ENCODE measurements around the gene MTUS2. TPM values are rescaled to one million over a fixed set of nuclear protein-coding genes. Genes with fewer than 3 reads are reported as not detected.
"Not testable (repeated sequence)": the region's sequence is repeated elsewhere in the genome, so short reads cannot be mapped to it uniquely, and the experiment has no call there.

Gene MTUS2
- total RNA-seq, 1 donor from 2014 or later, result 5.1 TPM

DNA sequence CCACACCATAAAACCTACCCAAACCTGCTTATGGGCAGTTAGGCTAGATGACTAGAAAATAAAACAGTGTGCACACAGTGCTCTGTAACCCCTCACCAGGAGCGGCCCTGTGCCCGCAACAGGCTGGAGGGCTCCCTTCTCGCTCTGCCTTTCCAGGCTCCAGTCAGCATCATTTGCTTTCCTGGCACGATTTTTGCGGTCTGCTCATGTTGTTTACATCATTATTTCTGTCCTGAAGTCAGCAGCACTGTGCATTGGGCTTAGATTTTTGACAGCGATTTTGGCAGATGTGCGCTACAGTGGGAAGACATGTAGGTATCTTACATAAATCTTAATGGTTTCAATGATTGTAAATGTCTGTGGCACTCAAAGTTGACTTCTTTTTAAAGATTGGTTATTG lies 344.0 kb downstream of the MTUS2 start:
- no peak for DNase-seq (ENCODE audit: low spot score)

DNA sequence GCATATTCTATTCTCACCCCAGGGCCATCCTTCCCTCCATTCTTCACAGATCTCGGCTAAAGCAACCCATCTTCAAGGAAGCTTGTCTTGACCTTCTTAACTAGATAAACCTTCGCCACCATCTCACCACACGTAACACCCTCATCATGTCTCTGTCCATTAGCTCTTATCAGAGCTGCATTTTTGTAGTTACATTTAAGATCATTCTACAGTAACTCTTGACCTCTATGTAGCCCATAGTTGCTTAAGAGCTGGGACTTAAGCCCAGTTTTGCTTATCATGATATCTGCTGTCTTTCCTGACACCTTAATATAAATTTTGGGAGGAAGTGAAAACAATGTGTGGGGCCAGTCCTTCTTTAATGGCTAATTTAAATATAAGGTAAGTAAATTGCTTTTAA lies 345.1 kb downstream of the MTUS2 start:
- no peak for DNase-seq (ENCODE audit: low spot score)

GRCh38 chr13:29165840-29166239 lies 345.7 kb downstream of the MTUS2 start:
- DNase-seq (ENCODE audit: low spot score), result no peak

DNA sequence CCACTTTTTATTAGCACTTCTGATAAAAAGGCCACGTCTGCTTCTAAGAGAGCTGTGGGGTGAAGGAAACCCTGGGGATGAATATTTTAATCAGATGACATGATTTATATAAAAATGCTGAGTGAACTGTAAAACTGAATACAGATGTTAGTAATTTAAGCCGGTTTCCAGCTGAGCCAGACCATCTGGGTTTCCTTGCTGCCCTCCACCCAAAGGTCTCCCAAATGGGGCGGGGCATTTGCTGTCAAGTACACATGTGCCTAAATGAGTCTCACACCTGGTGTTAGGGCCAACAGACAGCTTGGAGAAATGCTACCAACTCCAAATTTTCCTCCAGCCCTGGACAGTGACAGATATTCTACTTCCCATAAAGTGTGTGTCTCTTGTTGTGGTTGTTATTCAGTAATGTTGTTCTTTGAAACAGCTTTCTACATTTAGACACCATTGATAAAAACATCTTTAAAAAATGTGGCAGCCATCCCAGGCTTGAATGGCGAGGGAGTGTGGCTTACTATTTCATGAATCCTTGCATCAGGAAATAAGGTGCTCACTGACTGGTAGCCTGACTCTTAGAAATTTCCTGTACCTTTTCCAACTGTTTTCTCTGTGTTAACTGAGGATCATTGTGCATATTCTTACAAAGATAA lies 350.4 kb downstream of the MTUS2 start:
- no peak for DNase-seq (ENCODE audit: low spot score)

DNA sequence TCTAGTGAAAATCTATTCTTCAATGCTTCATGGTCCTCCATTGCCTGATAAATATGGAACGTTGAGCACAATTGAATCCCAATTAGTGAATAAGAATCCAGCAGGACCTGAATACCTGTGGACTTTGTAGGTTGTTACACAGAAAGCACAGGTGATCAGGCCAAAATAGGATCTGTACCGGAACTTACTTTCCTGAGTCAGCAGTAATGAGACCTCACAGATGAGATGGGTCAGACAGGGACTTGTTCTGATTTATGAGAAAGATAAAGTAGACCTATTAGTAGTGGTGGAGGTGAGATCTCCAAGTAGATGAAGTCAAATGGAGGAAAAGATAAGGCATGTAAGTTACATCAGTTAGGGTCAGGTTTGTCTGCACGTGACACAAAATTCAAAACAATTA lies 351.1 kb downstream of the MTUS2 start:
- DNase-seq (ENCODE audit: low spot score), result no peak

GRCh38 chr13:29174093-29174492 lies 354.0 kb downstream of the MTUS2 start:
- no peak for DNase-seq (ENCODE audit: low spot score)

DNA sequence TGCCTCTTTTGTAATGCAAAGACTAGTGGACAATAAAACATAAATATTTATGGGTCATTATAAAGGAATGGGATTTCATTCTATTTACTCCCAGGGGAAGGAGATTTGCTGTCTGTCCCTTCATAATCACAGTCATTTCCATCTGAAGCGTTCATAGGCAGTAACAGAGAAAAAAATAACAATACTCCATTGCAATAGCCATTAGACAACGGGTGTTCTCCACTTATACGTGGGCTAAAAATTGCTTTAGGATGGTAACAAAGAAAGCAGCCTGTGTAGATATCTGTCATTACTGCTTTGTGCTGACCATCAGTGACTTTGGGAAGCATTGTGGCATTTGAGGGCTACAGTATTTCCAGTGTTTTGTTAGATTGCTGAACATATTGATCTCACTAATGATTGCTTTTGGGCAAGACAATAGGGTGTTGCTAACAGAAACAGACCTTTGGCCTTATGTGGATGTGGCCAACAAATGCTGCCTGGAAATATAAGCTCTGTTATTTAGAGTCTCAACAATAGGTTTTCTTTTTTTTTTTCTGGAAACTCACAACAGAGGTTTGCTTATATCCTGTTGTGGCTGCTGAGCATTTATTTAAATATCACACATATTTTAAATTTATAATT lies 355.2 kb downstream of the MTUS2 start:
- no peak for DNase-seq (ENCODE audit: low spot score)

DNA sequence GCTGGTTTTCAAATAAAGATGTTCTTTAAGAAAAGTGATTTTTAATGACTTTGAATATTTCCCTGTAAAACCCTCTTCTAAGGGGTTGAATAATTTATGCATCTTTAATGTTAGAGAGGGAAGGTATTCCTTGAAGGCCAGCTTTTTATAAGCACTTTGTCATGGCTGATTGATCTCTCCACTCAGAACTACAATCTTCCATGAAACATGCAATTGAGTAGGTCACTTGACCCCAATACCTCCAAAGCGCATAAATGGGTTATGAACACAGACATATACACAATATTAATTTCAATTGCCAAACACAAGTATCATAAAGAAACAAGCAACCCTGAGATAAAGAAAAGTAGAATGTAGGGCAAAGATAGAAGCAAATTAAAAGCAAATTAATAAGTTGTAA lies 359.9 kb downstream of the MTUS2 start:
- DNase-seq (ENCODE audit: low spot score), result no peak

GRCh38 chr13:29182216-29182615 lies 362.1 kb downstream of the MTUS2 start:
- no peak for DNase-seq (ENCODE audit: low spot score)

GRCh38 chr13:29185926-29186325 lies 365.8 kb downstream of the MTUS2 start:
- DNase-seq (ENCODE audit: low spot score), result no peak

- DNase-seq (ENCODE audit: low spot score), result no peak
Observed at GRCh38 chr13:29187584-29187983, 367.4 kb downstream of the MTUS2 start.

DNA sequence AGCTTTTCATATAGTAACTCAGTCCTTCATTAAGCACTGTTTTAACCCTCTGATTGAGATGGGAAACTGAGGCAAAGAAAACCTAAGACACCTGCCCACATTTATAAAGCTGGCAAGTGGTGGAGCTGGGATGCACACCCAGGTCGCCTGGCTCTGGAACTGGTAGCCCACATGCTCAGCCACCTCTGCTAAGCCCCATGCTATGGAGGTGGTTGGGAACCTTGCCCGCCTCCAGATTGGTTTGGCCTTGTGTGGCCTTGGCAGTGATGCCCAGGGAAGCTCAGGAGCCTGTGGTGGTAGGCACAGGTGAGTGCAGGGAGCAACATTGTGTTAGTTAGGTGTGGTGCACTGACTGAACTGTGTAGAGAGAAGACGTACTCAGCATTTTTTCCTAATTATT lies 370.2 kb downstream of the MTUS2 start:
- DNase-seq (ENCODE audit: low spot score), result no peak

DNA sequence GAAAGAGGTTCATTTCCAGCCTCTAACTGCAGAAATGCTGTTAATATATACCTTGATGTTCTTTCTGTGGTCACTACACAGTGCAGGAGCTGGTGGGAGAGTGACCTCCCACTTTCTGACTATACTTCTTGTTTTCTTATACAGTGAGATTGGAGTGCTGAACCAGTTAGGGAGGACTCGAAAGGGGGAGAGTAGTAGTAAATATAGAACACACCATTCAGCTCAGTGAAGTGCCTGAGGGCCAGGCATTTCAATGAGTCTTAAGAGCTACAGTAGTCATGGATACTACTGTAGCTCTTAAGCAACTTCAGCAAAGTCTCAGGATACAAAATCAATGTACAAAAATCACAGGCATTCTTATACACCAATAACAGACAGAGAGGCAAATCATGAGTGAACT lies 372.9 kb downstream of the MTUS2 start:
- DNase-seq (ENCODE audit: low spot score), result no peak

DNA sequence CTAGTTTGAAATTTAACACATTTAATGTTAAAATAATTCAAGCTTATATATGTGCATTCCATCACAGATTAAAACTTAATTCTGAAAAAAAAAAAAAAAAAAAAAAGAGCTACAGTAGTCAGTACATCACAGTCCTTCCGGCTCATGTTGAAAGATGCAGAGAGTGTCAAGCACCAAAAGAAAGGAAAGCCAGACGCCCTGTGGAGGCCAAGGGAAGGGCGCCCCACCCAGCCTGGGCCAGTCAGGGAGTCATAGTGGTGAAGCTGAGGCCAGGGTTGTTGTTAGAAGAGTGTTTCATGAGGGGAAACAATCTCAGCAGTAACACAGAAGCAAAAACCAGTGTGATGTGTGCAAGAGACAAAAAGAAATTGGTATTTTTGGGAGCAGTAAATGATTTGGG lies 375.3 kb downstream of the MTUS2 start:
- DNase-seq (ENCODE audit: low spot score), result no peak

- no peak for DNase-seq (ENCODE audit: low spot score)
Observed at GRCh38 chr13:29196409-29197074, 376.4 kb downstream of the MTUS2 start.

- not testable (repeated sequence) for DNase-seq (ENCODE audit: low spot score)
Observed at GRCh38 chr13:29202753-29203152, 382.6 kb downstream of the MTUS2 start.

GRCh38 chr13:29204651-29205050 lies 384.5 kb downstream of the MTUS2 start:
- DNase-seq (ENCODE audit: low spot score), result no peak

- no peak for DNase-seq (ENCODE audit: low spot score)
Observed at GRCh38 chr13:29210676-29211075, 390.5 kb downstream of the MTUS2 start.

DNA sequence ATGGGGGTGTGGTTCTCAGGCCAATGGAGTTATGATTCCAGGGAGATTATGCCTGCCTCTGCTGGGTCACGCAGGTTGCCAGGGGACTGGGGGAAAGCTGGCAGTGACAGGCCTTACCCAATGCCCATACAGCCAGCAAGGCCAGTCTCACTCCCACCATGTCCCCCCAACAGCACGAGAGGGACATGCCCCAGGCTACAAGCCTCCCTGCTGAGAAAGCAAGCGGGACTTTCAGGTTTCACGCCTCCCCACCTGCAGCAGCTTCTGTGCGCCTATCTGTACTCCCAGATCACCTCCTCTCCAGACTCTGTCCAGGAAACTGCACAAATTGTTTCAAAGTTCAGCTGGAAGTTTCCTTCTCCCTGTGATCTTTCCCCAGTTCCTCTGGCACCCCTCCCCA lies 391.0 kb downstream of the MTUS2 start:
- DNase-seq (ENCODE audit: low spot score), result not testable (repeated sequence)

DNA sequence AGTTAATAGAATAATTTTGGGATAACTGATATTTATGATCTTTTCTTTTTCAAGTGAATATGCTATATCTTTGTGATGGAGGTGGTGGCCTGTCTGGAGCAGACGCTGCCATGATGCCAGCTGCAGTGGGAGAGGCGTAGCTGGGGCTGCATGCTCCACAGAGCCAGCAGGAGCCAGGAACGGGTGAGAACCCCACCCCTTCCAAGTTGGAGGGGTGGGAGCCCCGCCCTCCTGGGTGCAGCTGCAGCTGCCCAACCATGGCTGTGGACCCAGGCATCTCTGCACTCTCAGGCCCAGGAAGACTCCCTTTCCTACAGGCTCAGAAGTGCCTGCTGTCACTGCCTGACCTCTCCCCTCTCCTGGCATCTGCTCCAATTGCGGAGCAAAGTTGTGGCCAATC lies 402.3 kb downstream of the MTUS2 start:
- DNase-seq (ENCODE audit: low spot score), result no peak

- DNase-seq (ENCODE audit: low spot score), result no peak
Observed at GRCh38 chr13:29224206-29224605, 404.1 kb downstream of the MTUS2 start.

DNA sequence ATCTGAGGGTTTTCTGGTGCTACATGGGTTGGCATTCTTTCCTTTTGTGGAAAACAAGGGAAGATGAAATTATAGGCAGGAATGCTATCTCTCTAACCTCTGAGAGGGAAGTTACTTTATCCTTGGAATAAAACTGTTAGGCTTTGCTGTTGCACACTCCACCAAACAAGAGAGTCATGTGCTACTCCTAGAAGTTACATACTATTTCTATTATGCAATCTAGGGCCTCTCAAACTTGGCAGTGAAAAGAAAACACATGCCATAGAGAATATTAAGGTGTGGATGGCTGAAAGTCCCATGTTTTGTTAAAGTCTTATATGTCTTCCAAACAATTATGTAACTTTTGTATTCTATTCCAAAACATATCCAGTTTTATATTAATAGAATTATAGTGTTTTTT lies 407.4 kb downstream of the MTUS2 start:
- no peak for DNase-seq (ENCODE audit: low spot score)

DNA sequence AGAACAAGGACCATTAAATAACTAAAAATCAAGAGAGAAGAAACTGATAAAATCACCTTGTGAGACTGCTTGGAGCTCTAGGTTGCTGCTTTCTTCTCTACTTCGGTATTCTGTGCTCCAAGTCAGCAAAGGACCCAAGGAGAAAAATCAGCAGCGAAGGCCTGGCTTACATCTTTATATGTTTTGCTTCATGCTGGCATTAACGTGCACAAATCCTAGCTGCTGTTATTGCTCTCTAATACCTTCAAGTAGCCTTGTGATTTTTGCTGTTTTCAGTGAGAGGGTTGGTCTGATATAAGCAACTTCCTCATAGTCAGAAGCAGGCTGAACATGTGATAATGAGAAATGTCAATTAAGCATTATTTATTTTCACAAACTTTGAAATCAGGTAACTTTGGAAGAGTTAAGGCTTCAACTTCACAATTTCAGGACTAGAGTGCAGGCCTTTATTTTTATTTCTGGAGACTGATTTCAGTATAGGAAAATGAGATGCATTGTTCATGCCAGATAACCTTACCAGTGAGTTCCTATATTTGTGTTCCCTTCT lies 410.2 kb downstream of the MTUS2 start:
- no peak for DNase-seq (ENCODE audit: low spot score)
